ENCODE measurements around the gene DPRX. TPM values are rescaled to one million over a fixed set of nuclear protein-coding genes. Genes with fewer than 3 reads are reported as not detected.

DPRX gene
- polyA plus RNA-seq, 1 donor (not counting 4 experiments of a cell fraction or from before 2014, with no cell fraction given), result not detected

DNA sequence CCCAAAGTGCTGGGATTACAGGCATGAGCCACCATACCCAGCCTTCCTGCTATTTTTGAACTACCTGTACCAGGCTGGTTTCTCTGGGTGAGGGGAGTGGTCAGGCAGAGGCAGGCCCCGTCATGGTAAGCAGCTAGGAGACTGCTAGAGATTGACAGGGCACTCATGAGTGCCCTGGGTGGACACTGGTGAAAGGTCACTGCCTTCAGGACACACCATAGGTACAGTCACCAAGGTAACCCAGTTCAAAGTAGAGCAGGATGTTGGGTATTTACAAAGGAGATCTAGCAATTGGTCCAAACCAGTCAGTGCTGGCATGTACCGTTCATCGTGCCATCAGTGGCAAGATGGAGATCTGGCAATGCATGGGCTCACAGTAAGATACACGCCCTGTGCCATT is 25.5 kb downstream of the DPRX start:
- H3K9ac ChIP-seq (ENCODE audit: control insufficient read depth, extremely low read depth, insufficient read depth, low read length), result no peak overlapping the region
- H3K27ac ChIP-seq (ENCODE audit: control insufficient read depth, insufficient read depth, low read length), result no peak overlapping the region
- H3K27me3 ChIP-seq (ENCODE audit: control insufficient read depth, extremely low read depth, insufficient read depth, low read length), result no peaks in the 10 kb centered on the region
- dilution Hi-C loops (cut with MboI; ENCODE audit: extremely low pct_ligation_motif_present, low sequenced_read_pairs), result no loop called here
- no peak overlapping the region for H2AFZ ChIP-seq (ENCODE audit: control insufficient read depth, low read length)
- no peak for DNase-seq (ENCODE audit: low read depth, low spot score)
- no peaks in the 10 kb centered on the region for H3K79me2 ChIP-seq (ENCODE audit: control insufficient read depth, insufficient read depth, low read length)
- H3K9me1 ChIP-seq (ENCODE audit: control insufficient read depth, extremely low read depth, insufficient read depth, low read length), result no peaks in the 10 kb centered on the region
- peaks cover 2% of the 10 kb centered on the region for H3K9me3 ChIP-seq (ENCODE audit: control insufficient read depth, low read depth, low read length)
- no peak overlapping the region for H3K4me3 ChIP-seq (ENCODE audit: control insufficient read depth in 2 of 3, extremely low read depth in 1 of 3, insufficient read depth in 2 of 3, low read depth in 1 of 3, low read length in 3 of 3)
- H3K4me2 ChIP-seq (ENCODE audit: control insufficient read depth, extremely low read depth, insufficient read depth, low read depth, low read length), result no peak overlapping the region
- no peak for FAIRE-seq
- TF ChIP-seq, protein P1, sequence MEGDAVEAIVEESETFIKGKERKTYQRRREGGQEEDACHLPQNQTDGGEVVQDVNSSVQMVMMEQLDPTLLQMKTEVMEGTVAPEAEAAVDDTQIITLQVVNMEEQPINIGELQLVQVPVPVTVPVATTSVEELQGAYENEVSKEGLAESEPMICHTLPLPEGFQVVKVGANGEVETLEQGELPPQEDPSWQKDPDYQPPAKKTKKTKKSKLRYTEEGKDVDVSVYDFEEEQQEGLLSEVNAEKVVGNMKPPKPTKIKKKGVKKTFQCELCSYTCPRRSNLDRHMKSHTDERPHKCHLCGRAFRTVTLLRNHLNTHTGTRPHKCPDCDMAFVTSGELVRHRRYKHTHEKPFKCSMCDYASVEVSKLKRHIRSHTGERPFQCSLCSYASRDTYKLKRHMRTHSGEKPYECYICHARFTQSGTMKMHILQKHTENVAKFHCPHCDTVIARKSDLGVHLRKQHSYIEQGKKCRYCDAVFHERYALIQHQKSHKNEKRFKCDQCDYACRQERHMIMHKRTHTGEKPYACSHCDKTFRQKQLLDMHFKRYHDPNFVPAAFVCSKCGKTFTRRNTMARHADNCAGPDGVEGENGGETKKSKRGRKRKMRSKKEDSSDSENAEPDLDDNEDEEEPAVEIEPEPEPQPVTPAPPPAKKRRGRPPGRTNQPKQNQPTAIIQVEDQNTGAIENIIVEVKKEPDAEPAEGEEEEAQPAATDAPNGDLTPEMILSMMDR (optimal IDR thresholded peaks at IDR 0.05 in 1 of 3, IDR thresholded peaks at IDR 0.05 in 1 of 3, conservative IDR thresholded peaks at IDR 0.05 in 1 of 3; ENCODE audit: extremely low read depth in 1 of 3, insufficient read depth in 2 of 3, low read length in 3 of 3), result no peak
- TF ChIP-seq EZH2 (IDR thresholded peaks at IDR 0.05; ENCODE audit: low read length), result no peak
- no peaks in the 10 kb centered on the region for H3K4me1 ChIP-seq (ENCODE audit: control insufficient read depth, extremely low read depth, insufficient read depth, low read length)
- H4K20me1 ChIP-seq (ENCODE audit: control insufficient read depth, extremely low read depth, insufficient read depth, low read length), result no peaks in the 10 kb centered on the region
- no peaks in the 10 kb centered on the region for H3K36me3 ChIP-seq (ENCODE audit: control insufficient read depth in 2 of 2, extremely low read depth in 1 of 2, insufficient read depth in 2 of 2, low read length in 2 of 2)

DNA sequence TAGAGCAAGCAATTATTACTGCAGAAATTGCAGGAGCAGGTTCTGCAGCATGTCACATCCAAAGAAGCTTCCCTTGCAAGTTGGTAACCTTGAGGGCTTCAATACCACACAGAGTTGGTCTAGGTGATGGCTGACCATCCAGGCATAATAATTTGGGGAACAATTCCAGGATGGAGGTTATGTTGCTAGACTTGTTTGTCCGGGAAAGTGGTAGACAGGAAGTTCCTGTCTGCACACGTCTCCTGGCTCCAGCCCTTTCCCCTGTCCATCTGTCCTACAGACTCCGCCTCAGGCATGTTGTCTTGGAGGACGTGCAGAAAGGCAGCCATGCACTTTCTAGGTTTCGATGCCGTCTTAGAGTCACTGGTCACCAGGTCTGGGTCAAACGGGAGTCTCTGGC is 26.0 kb downstream of the DPRX start:
- Histone ChIP-seq H3K4me3 (ENCODE audit: control insufficient read depth in 2 of 3, extremely low read depth in 1 of 3, insufficient read depth in 2 of 3, low read depth in 1 of 3, low read length in 3 of 3) (no peak overlapping the region), H2AFZ (ENCODE audit: control insufficient read depth, low read length) (no peak overlapping the region), H3K9me1 (ENCODE audit: control insufficient read depth, extremely low read depth, insufficient read depth, low read length) (no peaks in the 10 kb centered on the region), H3K4me1 (ENCODE audit: control insufficient read depth, extremely low read depth, insufficient read depth, low read length) (no peaks in the 10 kb centered on the region), H3K9ac (ENCODE audit: control insufficient read depth, extremely low read depth, insufficient read depth, low read length) (no peak overlapping the region), H3K27ac (ENCODE audit: control insufficient read depth, insufficient read depth, low read length) (no peak overlapping the region), H3K36me3 (ENCODE audit: control insufficient read depth in 2 of 2, extremely low read depth in 1 of 2, insufficient read depth in 2 of 2, low read length in 2 of 2) (no peaks in the 10 kb centered on the region), H3K4me2 (ENCODE audit: control insufficient read depth, extremely low read depth, insufficient read depth, low read depth, low read length) (no peak overlapping the region), H4K20me1 (ENCODE audit: control insufficient read depth, extremely low read depth, insufficient read depth, low read length) (no peaks in the 10 kb centered on the region), H3K27me3 (ENCODE audit: control insufficient read depth, extremely low read depth, insufficient read depth, low read length) (no peaks in the 10 kb centered on the region), H3K9me3 (ENCODE audit: control insufficient read depth, low read depth, low read length) (peaks cover 2% of the 10 kb centered on the region), H3K79me2 (ENCODE audit: control insufficient read depth, insufficient read depth, low read length) (no peaks in the 10 kb centered on the region)
- DNase-seq (ENCODE audit: low read depth, low spot score) (no peak), FAIRE-seq (no peak)
- TF ChIP-seq, protein P1 (optimal IDR thresholded peaks at IDR 0.05 in 1 of 3, IDR thresholded peaks at IDR 0.05 in 1 of 3, conservative IDR thresholded peaks at IDR 0.05 in 1 of 3; ENCODE audit: extremely low read depth in 1 of 3, insufficient read depth in 2 of 3, low read length in 3 of 3), result no peak
- no peak for TF ChIP-seq EZH2 (IDR thresholded peaks at IDR 0.05; ENCODE audit: low read length)
- dilution Hi-C loops (cut with MboI; ENCODE audit: extremely low pct_ligation_motif_present, low sequenced_read_pairs), result no loop called here
